Measurements from ENCODE around the gene LCE3A. TPM values are rescaled to one million over a fixed set of nuclear protein-coding genes. Genes with fewer than 3 reads are reported as not detected.
"Not testable (repeated sequence)": the region's sequence is repeated elsewhere in the genome, so short reads cannot be mapped to it uniquely, and the experiment has no call there.

LCE3A gene
- total RNA-seq, 1 donor from 2014 or later: not detected

DNA sequence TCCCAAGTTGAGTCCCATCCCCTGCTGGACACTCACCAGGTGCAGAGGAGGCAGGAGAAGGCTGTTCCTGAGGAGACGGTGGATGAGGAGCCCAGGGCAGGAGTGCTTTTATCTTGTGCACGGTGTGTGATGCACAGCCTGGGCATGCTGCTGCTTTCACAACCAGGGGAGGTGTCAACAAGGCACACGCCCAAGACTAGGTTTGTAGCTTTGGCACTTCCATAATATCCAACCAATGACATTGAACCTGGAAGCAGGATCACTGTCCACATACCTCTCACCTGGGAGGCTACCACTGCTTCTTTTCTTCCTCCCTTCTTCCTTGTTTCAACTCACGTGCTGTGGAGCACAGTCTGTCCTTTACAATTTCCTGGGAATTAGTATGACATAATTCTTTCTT lies 42.5 kb downstream of the LCE3A start, which contains the start of gene LCE3D:
Gene LCE3D, minus strand, starts transcription at position 84 of the 400 bp plus-strand sequence. CDS start 580 bp downstream, outside the sequence.
- intact Hi-C loops (cut with DNase I): no loop called here

DNA sequence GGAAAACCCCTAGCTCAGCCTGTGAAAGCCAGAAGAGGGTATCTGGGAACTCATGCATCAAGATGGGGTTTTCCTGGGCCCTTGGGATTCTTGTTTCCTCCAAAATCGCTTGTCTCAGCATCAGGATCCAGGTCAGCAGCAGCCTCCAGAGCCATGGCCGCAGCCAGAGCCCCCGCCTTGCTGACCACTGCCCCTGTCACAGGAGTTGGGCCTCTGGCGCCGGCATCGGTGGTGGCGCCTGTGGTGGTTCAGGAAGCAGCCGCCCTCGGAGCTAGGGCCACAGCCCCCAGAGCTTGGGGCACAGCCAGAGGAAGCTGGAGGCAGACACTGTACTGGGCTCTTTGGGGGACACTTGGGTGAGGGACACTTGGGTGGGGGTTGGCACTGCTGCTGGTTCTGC lies 43.4 kb downstream of the LCE3A start:
- DNase-seq (ENCODE audit: low spot score); ATAC-seq; intact Hi-C loops (cut with DNase I): not testable (repeated sequence)

More for the DNA sequence above, 42.5 kb downstream of the LCE3A start, which contains the start of gene LCE3D:
- DNase-seq (ENCODE audit: low spot score): no peak
- ATAC-seq: no peak

DNA sequence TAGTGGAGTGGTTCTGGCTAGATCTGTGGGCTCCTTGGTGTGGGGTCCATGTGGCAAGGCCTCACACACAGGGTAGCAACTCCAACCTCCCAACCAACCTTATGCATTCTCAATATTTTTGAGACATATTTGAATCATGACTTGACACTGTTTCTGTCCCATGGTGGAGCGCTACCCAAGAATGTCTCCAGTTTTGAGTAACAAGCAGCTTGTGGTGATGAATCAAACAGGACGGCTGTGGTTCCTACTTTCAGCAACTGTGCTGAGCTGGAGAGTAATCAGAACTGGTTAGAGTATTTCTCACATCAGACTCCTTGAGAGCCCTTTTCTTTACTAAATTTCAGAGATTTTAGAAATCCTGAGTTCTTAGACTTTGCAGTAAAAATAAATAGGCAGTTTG lies 45.7 kb downstream of the LCE3A start:
- intact Hi-C loops (cut with DNase I): no loop called here
- no peak for ATAC-seq
- no peak for DNase-seq (ENCODE audit: low spot score)

Other genes with a start within 250 kb of the LCE3A start
- not detected for gene CRNN, start 208.8 kb downstream of the LCE3A start, total RNA-seq
- not detected for gene LCE5A, start 112.3 kb downstream of the LCE3A start, total RNA-seq
- gene CRCT1, start 108.6 kb downstream of the LCE3A start, total RNA-seq: not detected
- not detected for gene LCE3E, start 56.3 kb downstream of the LCE3A start, total RNA-seq
- gene LCE3D, start 42.6 kb downstream of the LCE3A start, total RNA-seq: not detected
- gene LCE3C, start 22.9 kb downstream of the LCE3A start, total RNA-seq: not detected
- gene LCE3B, start 9.3 kb downstream of the LCE3A start, total RNA-seq: not detected
- gene LCE2D, start 40.3 kb upstream of the LCE3A start, total RNA-seq: not detected
- not detected for gene LCE2C, start 52.2 kb upstream of the LCE3A start, total RNA-seq
- gene LCE2B, start 63.0 kb upstream of the LCE3A start, total RNA-seq: not detected
- not detected for gene LCE2A, start 75.2 kb upstream of the LCE3A start, total RNA-seq
- not detected for gene LCE4A, start 85.1 kb upstream of the LCE3A start, total RNA-seq
- not detected for gene KPRP, start 134.9 kb upstream of the LCE3A start, total RNA-seq
- not detected for gene LCE1F, start 152.0 kb upstream of the LCE3A start, total RNA-seq
- gene LCE1E, start 163.2 kb upstream of the LCE3A start, total RNA-seq: not detected
- not detected for gene LCE1D, start 173.6 kb upstream of the LCE3A start, total RNA-seq
- gene LCE1C, start 183.5 kb upstream of the LCE3A start, total RNA-seq: not detected
- gene LCE1B, start 188.9 kb upstream of the LCE3A start, total RNA-seq: not detected
- gene LCE1A, start 204.4 kb upstream of the LCE3A start, total RNA-seq: not detected
- gene LCE6A, start 219.8 kb upstream of the LCE3A start, total RNA-seq: not detected
- gene LCE7A, start 236.9 kb upstream of the LCE3A start, total RNA-seq: not detected